ENCODE results near the gene DPYSL4.

The DPYSL4 gene

GRCh38 chr10:132194726-132195125, 8.0 kb downstream of the DPYSL4 start:
- Mint-ChIP-seq H3K4me1 (ENCODE audit: low read depth in 2 of 2) (no peaks in the 10 kb centered on the region), H3K36me3 (ENCODE audit: insufficient read depth) (peaks cover 3% of the 10 kb centered on the region), H3K4me3 (no peak overlapping the region), H3K27ac (no peak overlapping the region), H3K27me3 (peaks cover 2 to 33% of the 10 kb centered on the region in 2 donors), H3K9me3 (no peaks in the 10 kb centered on the region)
- DNase-seq (no peak), ATAC-seq (replicated peaks) (no peak)

- no peak overlapping the region for H3K4me3 Mint-ChIP-seq
- no peaks in the 10 kb centered on the region for H3K4me1 Mint-ChIP-seq (ENCODE audit: low read depth in 2 of 2)
- H3K36me3 Mint-ChIP-seq (ENCODE audit: insufficient read depth), result peaks cover 3% of the 10 kb centered on the region
- DNase-seq, result no peak
- no peaks in the 10 kb centered on the region for H3K9me3 Mint-ChIP-seq
- ATAC-seq (replicated peaks), result no peak
- peaks cover 0 to 26% of the 10 kb centered on the region in 2 donors for H3K27me3 Mint-ChIP-seq
- H3K27ac Mint-ChIP-seq, result no peak overlapping the region
These were observed 8.8 kb downstream of the DPYSL4 start for GRCh38 chr10:132195366-132196075.

- ATAC-seq (replicated peaks) (no peak), DNase-seq (no peak)
- H3K27me3 Mint-ChIP-seq, result peaks cover 0 to 25% of the 10 kb centered on the region in 2 donors
- no peak overlapping the region for H3K27ac Mint-ChIP-seq
- peaks cover 3% of the 10 kb centered on the region for H3K36me3 Mint-ChIP-seq (ENCODE audit: insufficient read depth)
- no peaks in the 10 kb centered on the region for H3K4me1 Mint-ChIP-seq (ENCODE audit: low read depth in 2 of 2)
- no peak overlapping the region for H3K4me3 Mint-ChIP-seq
- no peaks in the 10 kb centered on the region for H3K9me3 Mint-ChIP-seq
These were observed 9.7 kb downstream of the DPYSL4 start for GRCh38 chr10:132196178-132197113.

GRCh38 chr10:132197271-132198067, 10.7 kb downstream of the DPYSL4 start:
- Mint-ChIP-seq H3K36me3 (ENCODE audit: insufficient read depth) (peaks cover 3% of the 10 kb centered on the region), H3K9me3 (no peaks in the 10 kb centered on the region), H3K27ac (no peak overlapping the region), H3K27me3 (peaks cover 0 to 23% of the 10 kb centered on the region in 2 donors), H3K4me3 (no peak overlapping the region), H3K4me1 (ENCODE audit: low read depth in 2 of 2) (no peaks in the 10 kb centered on the region)
- ATAC-seq (replicated peaks) (no peak), DNase-seq (no peak)

GRCh38 chr10:132198068-132198370, 11.3 kb downstream of the DPYSL4 start:
- peaks cover 3% of the 10 kb centered on the region for H3K36me3 Mint-ChIP-seq (ENCODE audit: insufficient read depth)
- no peak overlapping the region for H3K4me3 Mint-ChIP-seq
- H3K27me3 Mint-ChIP-seq, result peaks cover 0 to 18% of the 10 kb centered on the region in 2 donors
- H3K4me1 Mint-ChIP-seq (ENCODE audit: low read depth in 2 of 2), result no peaks in the 10 kb centered on the region
- DNase-seq (no peak), ATAC-seq (replicated peaks) (no peak)
- H3K27ac Mint-ChIP-seq, result no peak overlapping the region
- H3K9me3 Mint-ChIP-seq, result no peaks in the 10 kb centered on the region

GRCh38 chr10:132198381-132199181, 11.8 kb downstream of the DPYSL4 start:
- Mint-ChIP-seq H3K27ac (no peak overlapping the region), H3K4me1 (ENCODE audit: low read depth in 2 of 2) (no peaks in the 10 kb centered on the region), H3K4me3 (no peak overlapping the region), H3K9me3 (no peaks in the 10 kb centered on the region), H3K27me3 (peaks cover 0 to 14% of the 10 kb centered on the region in 2 donors), H3K36me3 (ENCODE audit: insufficient read depth) (peaks cover 3% of the 10 kb centered on the region)
- no peak for ATAC-seq (replicated peaks)
- no peak for DNase-seq

GRCh38 chr10:132199268-132199853, 12.6 kb downstream of the DPYSL4 start:
- H3K27me3 Mint-ChIP-seq, result peaks cover 0 to 13% of the 10 kb centered on the region in 2 donors

GRCh38 chr10:132199854-132200311, 13.1 kb downstream of the DPYSL4 start:
- H3K27ac Mint-ChIP-seq, result no peak overlapping the region
- H3K27me3 Mint-ChIP-seq, result peaks cover 0 to 8% of the 10 kb centered on the region in 2 donors
- no peaks in the 10 kb centered on the region for H3K9me3 Mint-ChIP-seq
- no peak overlapping the region for H3K4me3 Mint-ChIP-seq
- peaks cover 3% of the 10 kb centered on the region for H3K36me3 Mint-ChIP-seq (ENCODE audit: insufficient read depth)
- DNase-seq (no peak), ATAC-seq (replicated peaks) (no peak)
- H3K4me1 Mint-ChIP-seq (ENCODE audit: low read depth in 2 of 2), result no peaks in the 10 kb centered on the region

More at GRCh38 chr10:132199268-132199853, 12.6 kb downstream of the DPYSL4 start:
- Mint-ChIP-seq H3K4me3 (no peak overlapping the region), H3K4me1 (ENCODE audit: low read depth in 2 of 2) (no peaks in the 10 kb centered on the region), H3K36me3 (ENCODE audit: insufficient read depth) (peaks cover 3% of the 10 kb centered on the region), H3K27ac (no peak overlapping the region), H3K9me3 (no peaks in the 10 kb centered on the region)
- ATAC-seq (replicated peaks) (no peak), DNase-seq (no peak)

- H3K36me3 Mint-ChIP-seq (ENCODE audit: insufficient read depth), result peaks cover 3% of the 10 kb centered on the region
- H3K27me3 Mint-ChIP-seq, result peaks cover 0 to 6% of the 10 kb centered on the region in 2 donors
- no peaks in the 10 kb centered on the region for H3K9me3 Mint-ChIP-seq
- H3K4me1 Mint-ChIP-seq (ENCODE audit: low read depth in 2 of 2), result no peaks in the 10 kb centered on the region
- DNase-seq (no peak), ATAC-seq (replicated peaks) (no peak)
- no peak overlapping the region for H3K4me3 Mint-ChIP-seq
- H3K27ac Mint-ChIP-seq, result no peak overlapping the region
These were observed 13.8 kb downstream of the DPYSL4 start for GRCh38 chr10:132200344-132201110.

- H3K27me3 Mint-ChIP-seq, result peaks cover 0 to 6% of the 10 kb centered on the region in 2 donors
These were observed 14.6 kb downstream of the DPYSL4 start for GRCh38 chr10:132201111-132201969.

More at GRCh38 chr10:132201111-132201969, 14.6 kb downstream of the DPYSL4 start:
- no peak overlapping the region for H3K4me3 Mint-ChIP-seq
- no peaks in the 10 kb centered on the region for H3K4me1 Mint-ChIP-seq (ENCODE audit: low read depth in 2 of 2)
- H3K36me3 Mint-ChIP-seq (ENCODE audit: insufficient read depth), result peaks cover 3% of the 10 kb centered on the region
- ATAC-seq (replicated peaks) (no peak), DNase-seq (no peak)
- no peaks in the 10 kb centered on the region for H3K9me3 Mint-ChIP-seq
- no peak overlapping the region for H3K27ac Mint-ChIP-seq
